OCI-LY1 (cell line): ENCODE data around the gene BACH1.

ENCODE experiments used
- CTCF ChIP-seq: fragments of 200-600 bp; sonication (generic), shearing (Covaris generic); IDR thresholded peaks from 2 replicates; pipeline ENCODE4 v1.5.1; 2017; ENCODE audit warnings: mild to moderate bottlenecking, antibody characterized with exemption, low read length, moderate library complexity, mixed read lengths
- EZH2 ChIP-seq: fragments of 200-600 bp; sonication (generic), shearing (Covaris generic); IDR thresholded peaks from 2 replicates; pipeline ENCODE4 v1.8.0; 2017; ENCODE audit warnings: borderline replicate concordance, mixed run types, mild to moderate bottlenecking, antibody characterized with exemption, low read length, moderate library complexity, mixed read lengths

DNA sequence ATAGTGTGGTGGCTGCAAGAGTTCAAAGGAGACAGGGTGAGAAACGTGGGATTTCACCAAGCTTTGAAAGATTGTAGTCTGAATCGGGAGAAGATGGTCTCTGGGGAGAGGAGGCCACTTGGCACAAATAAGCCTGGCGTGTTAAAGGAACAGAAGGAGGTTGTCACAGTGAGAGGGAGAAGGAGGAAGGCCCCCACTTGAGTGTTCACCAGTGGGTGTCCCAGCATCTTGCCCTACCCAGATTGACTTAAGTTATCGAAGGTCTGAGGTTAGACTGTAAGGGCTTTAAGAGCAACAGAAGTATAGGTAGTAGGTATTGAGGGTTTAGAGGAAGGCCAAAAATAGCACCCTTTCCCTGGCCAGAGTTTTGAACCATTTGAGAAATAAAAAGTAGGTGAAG is 48.0 kb downstream of the BACH1 start:
- TF ChIP-seq CTCF, result no peak
- TF ChIP-seq EZH2, result no peak
